H1 (cell line): ENCODE results near the gene KCNE1. TPM values are rescaled to one million over a fixed set of nuclear protein-coding genes. Genes with fewer than 3 reads are reported as not detected.

Source experiments
- CTCF ChIA-PET: fragments of 300-600 bp; sonication (Branson Sonifier 250); formaldehyde crosslinking; loops from one replicate; lab custom pipeline; 2021; ENCODE audit not compliant: partially characterized antibody; lab: Charles Lee
- POLR2A ChIA-PET: fragments of 300-600 bp; sonication (Branson Sonifier 250); formaldehyde crosslinking; loops from one replicate; lab custom pipeline; 2021; ENCODE audit warnings: inconsistent platforms; ENCODE audit not compliant: partially characterized antibody; lab: Charles Lee
- DNase-seq, 2 experiments: peaks; one replicate each; pipeline versions ENCODE4 v3.0.0 to v3.0.0-alpha.2; 2010 to 2022; ENCODE audit warnings: low spot score in 2 of 2, low read depth in 1 of 2, mixed read lengths in 1 of 2
- FAIRE-seq: peaks from 2 replicates; lab custom pipeline; 2011; peaks lifted over from hg19 to GRCh38; lab: Jason Lieb, UNC
- H2AFZ ChIP-seq: 2 replicates; pipeline ENCODE4 v1.8.1; 2012; ENCODE audit warnings: low read length, inconsistent platforms
- H2AK5ac ChIP-seq: 2 replicates; pipeline ENCODE4 v1.6.1; 2013; ENCODE audit warnings: low read depth, low read length
- H2BK120ac ChIP-seq: replicated peaks from 2 replicates; pipeline ENCODE3; 2013; ENCODE audit warnings: low read depth, low read length, inconsistent platforms
- H2BK12ac ChIP-seq: 2 replicates; pipeline ENCODE4 v1.6.1; 2013; ENCODE audit warnings: low read depth, low read length
- H2BK15ac ChIP-seq: 2 replicates; pipeline ENCODE4 v1.6.1; 2013; ENCODE audit warnings: low read length
- H2BK20ac ChIP-seq: 2 replicates; pipeline ENCODE4 v1.6.1; 2013; ENCODE audit warnings: low read length
- H2BK5ac ChIP-seq: 2 replicates; pipeline ENCODE4 v1.6.1; 2013; ENCODE audit warnings: low read depth, low read length
- H3K14ac ChIP-seq: 2 replicates; pipeline ENCODE4 v1.6.1; 2013; ENCODE audit warnings: inconsistent platforms; ENCODE audit not compliant: insufficient read length
- H3K18ac ChIP-seq: 2 replicates; pipeline ENCODE4 v1.6.1; 2013; ENCODE audit warnings: low read length; ENCODE audit errors: extremely low read depth
- H3K23ac ChIP-seq: 2 replicates; pipeline ENCODE4 v1.6.1; 2013; ENCODE audit warnings: inconsistent platforms; ENCODE audit not compliant: insufficient read length
- H3K23me2 ChIP-seq: 2 replicates; pipeline ENCODE4 v1.6.1; 2013; ENCODE audit warnings: low read depth, low read length
- H3K27ac ChIP-seq: 2 replicates; pipeline ENCODE4 v1.6.1; 2011; ENCODE audit warnings: low read depth, low read length, inconsistent platforms
- H3K27me3 ChIP-seq, 4 experiments: replicated peaks in 1 of 4; 1 replicate in 1 of 4; 2 replicates in 3 of 4; pipeline versions ENCODE4 v1.6.1 to v1.8.1; 2011 to 2013; ENCODE audit warnings: low read length in 3 of 4, mild to moderate bottlenecking in 3 of 4, inconsistent platforms in 2 of 4, mixed read lengths in 2 of 4, moderate library complexity in 1 of 4; ENCODE audit not compliant: control insufficient read depth in 3 of 4, insufficient read depth in 3 of 4; ENCODE audit errors: extremely low read depth in 1 of 4
- H3K36me3 ChIP-seq, 4 experiments: 2 replicates each; pipeline versions ENCODE4 v1.6.1 to v1.8.1; 2011 to 2013; ENCODE audit warnings: mild to moderate bottlenecking in 4 of 4, low read length in 3 of 4, moderate library complexity in 2 of 4, control low read depth in 1 of 4, inconsistent platforms in 1 of 4; ENCODE audit not compliant: insufficient read depth in 4 of 4, control insufficient read depth in 2 of 4
- H3K4ac ChIP-seq: replicated peaks from 2 replicates; pipeline ENCODE3; 2013; ENCODE audit warnings: low read length, low read depth, mixed read lengths, inconsistent platforms; ENCODE audit not compliant: insufficient read length
- H3K4me1 ChIP-seq, 4 experiments: replicated peaks in 1 of 4; 1 replicate in 1 of 4; 2 replicates in 3 of 4; pipeline versions ENCODE4 v1.6.1 to v1.8.1; 2011 to 2013; ENCODE audit warnings: low read length in 3 of 4, inconsistent platforms in 2 of 4, mixed read lengths in 1 of 4; ENCODE audit not compliant: insufficient read depth in 4 of 4, control insufficient read depth in 3 of 4
- H3K4me2 ChIP-seq, 2 experiments: 2 replicates each; pipeline versions ENCODE4 v1.6.1 to v1.8.1; 2011 to 2013; ENCODE audit warnings: low read depth in 2 of 2, low read length in 2 of 2, control low read depth in 1 of 2, inconsistent platforms in 1 of 2, mild to moderate bottlenecking in 1 of 2; ENCODE audit not compliant: insufficient read depth in 1 of 2
- H3K4me3 ChIP-seq, 4 experiments: fragments of 200-600, 300-600 bp in 1 of 4; sonication (generic), shearing (Covaris generic), sonication (Bioruptor Twin) in 1 of 4; 2 replicates each; pipeline versions ENCODE4 v1.5.1 to v1.8.1; 2011 to 2016; ENCODE audit warnings: low read length in 4 of 4, low read depth in 3 of 4, control low read depth in 2 of 4, inconsistent platforms in 2 of 4, mild to moderate bottlenecking in 2 of 4, mixed read lengths in 1 of 4, moderate library complexity in 1 of 4; ENCODE audit not compliant: insufficient read depth in 2 of 4; ENCODE audit errors: extremely low read depth in 1 of 4
- H3K56ac ChIP-seq: replicated peaks from 2 replicates; pipeline ENCODE3; 2013; ENCODE audit warnings: low read depth, mild to moderate bottlenecking, mixed read lengths, low read length, inconsistent platforms; ENCODE audit not compliant: insufficient read length
- H3K79me1 ChIP-seq: 2 replicates; pipeline ENCODE4 v1.6.1; 2013; ENCODE audit warnings: low read depth, low read length, control low read depth
- H3K79me2 ChIP-seq, 2 experiments: 2 replicates each; pipeline versions ENCODE4 v1.6.1 to v1.8.1; 2012 to 2013; ENCODE audit warnings: low read length in 2 of 2, mild to moderate bottlenecking in 2 of 2, inconsistent platforms in 1 of 2; ENCODE audit not compliant: insufficient read depth in 2 of 2, control insufficient read depth in 1 of 2
- H3K9ac ChIP-seq, 4 experiments: replicated peaks in 1 of 4; 1 replicate in 1 of 4; 2 replicates in 3 of 4; pipeline versions ENCODE4 v1.6.1 to v1.8.1; 2011 to 2013; ENCODE audit warnings: low read depth in 3 of 4, low read length in 3 of 4, control low read depth in 2 of 4, mild to moderate bottlenecking in 2 of 4, moderate library complexity in 2 of 4, inconsistent platforms in 1 of 4; ENCODE audit errors: extremely low read depth in 1 of 4
- H3K9me3 ChIP-seq, 2 experiments: 2 replicates each; pipeline versions ENCODE4 v1.6.1 to v1.8.1; 2012 to 2013; ENCODE audit warnings: mild to moderate bottlenecking in 2 of 2, moderate library complexity in 2 of 2, control low read depth in 1 of 2, inconsistent platforms in 1 of 2, low read depth in 1 of 2, low read length in 1 of 2, mixed read lengths in 1 of 2; ENCODE audit not compliant: insufficient read depth in 2 of 2
- H4K20me1 ChIP-seq, 2 experiments: replicated peaks in 1 of 2; 2 replicates each; pipeline versions ENCODE3 to v1.8.1; 2011 to 2013; ENCODE audit warnings: inconsistent platforms in 2 of 2, low read length in 2 of 2, mild to moderate bottlenecking in 1 of 2; ENCODE audit not compliant: insufficient read depth in 2 of 2, control insufficient read depth in 1 of 2
- H4K5ac ChIP-seq: 2 replicates; pipeline ENCODE4 v1.6.1; 2013; ENCODE audit warnings: low read length, low read depth, mixed read lengths, inconsistent platforms; ENCODE audit not compliant: insufficient read length
- H4K8ac ChIP-seq: 2 replicates; pipeline ENCODE4 v1.8.0; 2013; ENCODE audit warnings: mild to moderate bottlenecking, moderate library complexity, low read length, inconsistent platforms; ENCODE audit not compliant: insufficient read depth; ENCODE audit errors: extremely low read depth
- H4K91ac ChIP-seq: replicated peaks from 2 replicates; pipeline ENCODE3; 2013; ENCODE audit warnings: low read length, mixed read lengths, inconsistent platforms; ENCODE audit not compliant: insufficient read length
- BACH1 ChIP-seq: IDR thresholded peaks from 2 replicates; pipeline ENCODE4 v1.6.1; 2012; ENCODE audit warnings: low read length, improper control_type of control experiment
- CEBPB ChIP-seq: IDR thresholded peaks from 2 replicates; pipeline ENCODE4 v1.6.1; 2012; ENCODE audit warnings: low read depth, low read length
- CHD1 ChIP-seq: IDR thresholded peaks from 2 replicates; pipeline ENCODE4 v1.6.1; 2012; ENCODE audit warnings: low read depth, low read length, improper control_type of control experiment
- HDAC6 ChIP-seq: IDR thresholded peaks from one replicate; pipeline ENCODE4 v1.7.1; 2012; ENCODE audit warnings: low read depth, mild to moderate bottlenecking, inconsistent platforms, low read length, moderate library complexity
- KDM4A ChIP-seq: IDR thresholded peaks from one replicate; pipeline ENCODE4 v1.7.1; 2012; ENCODE audit warnings: low read depth, mild to moderate bottlenecking, moderate library complexity, low read length, inconsistent platforms; ENCODE audit not compliant: severe bottlenecking
- MAFK ChIP-seq: IDR thresholded peaks from 2 replicates; pipeline ENCODE4 v1.6.1; 2012; ENCODE audit warnings: low read depth, mild to moderate bottlenecking, improper control_type of control experiment, low read length
- NANOG ChIP-seq: IDR thresholded peaks from 2 replicates; pipeline ENCODE4 v1.6.1; 2011; ENCODE audit warnings: low read length, low read depth, mild to moderate bottlenecking, inconsistent platforms; ENCODE audit not compliant: insufficient read depth, poor library complexity, severe bottlenecking
- PHF8 ChIP-seq: fragments of 200-600 bp; sonication (generic); conservative IDR thresholded peaks from 2 replicates; pipeline ENCODE4 v1.7.1; 2012; ENCODE audit warnings: low read depth, mild to moderate bottlenecking, inconsistent platforms, low read length, moderate library complexity
- POU5F1 ChIP-seq: IDR thresholded peaks from 2 replicates; pipeline ENCODE4 v1.6.1; 2011; ENCODE audit warnings: low read depth, mild to moderate bottlenecking, low read length, moderate library complexity
- RAD21 ChIP-seq, 2 experiments: IDR thresholded peaks in 1 of 2; conservative IDR thresholded peaks in 1 of 2; 2 replicates each; pipeline ENCODE4 v1.6.1; 2011; ENCODE audit warnings: low read depth in 2 of 2, low read length in 2 of 2, improper control_type of control experiment in 1 of 2, inconsistent platforms in 1 of 2, mild to moderate bottlenecking in 1 of 2, moderate library complexity in 1 of 2
- RFX5 ChIP-seq: IDR thresholded peaks from 2 replicates; pipeline ENCODE4 v1.6.1; 2011; ENCODE audit warnings: low read depth, low read length, improper control_type of control experiment, borderline replicate concordance
- SRF ChIP-seq: IDR thresholded peaks from 2 replicates; pipeline ENCODE4 v1.6.1; 2011; ENCODE audit warnings: mild to moderate bottlenecking, low read depth, low read length, moderate library complexity
- WGBS, 2 experiments: shearing (Covaris generic) in 1 of 2; methylation state at CpG; one replicate each; pipeline versions ENCODE4 v1.1.6 to v1.1.7; 2013 to 2015; ENCODE audit warnings: low lambda C conversion rate in 2 of 2, mixed read lengths in 2 of 2, inconsistent platforms in 1 of 2, low coverage in 1 of 2, missing lambda C conversion rate in 1 of 2; ENCODE audit not compliant: insufficient replicate concordance in 2 of 2, insufficient coverage in 1 of 2, insufficient read length in 1 of 2; ENCODE audit errors: extremely low coverage in 1 of 2, missing lambda C conversion rate in 1 of 2; 5-methylcytosine and 5-hydroxymethylcytosine counted together
- polyA plus RNA-seq, 7 experiments: library from polyadenylated mRNA; depleted of rRNA in 3 of 7; stranded (reverse) in 5 of 7; unstranded in 2 of 7; fragments of >200 nt in 5 of 7; fragments of 200-250 nt in 2 of 7; gene quantifications; 1 replicate in 5 of 7; 2 replicates in 1 of 7; 4 replicates in 1 of 7; pipeline versions ENCODE4 v1.2.1 to v1.2.3, GENCODE V29; 2011 to 2013; ENCODE audit warnings: missing spikeins in 2 of 7, mixed read lengths in 2 of 7
- total RNA-seq: library from RNA; stranded (reverse); fragmentation: NEBNext Ultra II Directional; extraction: Animal tissue kit (Norgen Biotek cat#: 25700); gene quantifications from 2 replicates; pipeline ENCODE4 v1.2.1, GENCODE V29; 2021
- TF ChIP-seq, protein P1 (sequence below): IDR thresholded peaks from 2 replicates; pipeline ENCODE4 v1.6.1; 2011; ENCODE audit warnings: low read depth, mild to moderate bottlenecking, low read length; ENCODE audit not compliant: insufficient read depth

The KCNE1 gene
- total and polyA plus RNA-seq, 2 of the 8 experiments (the other 6 are each of a cell fraction or from before 2014, with no cell fraction given): 0.08 to 0.28 TPM

GRCh38 chr21:34513129-34513675 lies 1.2 kb upstream of the KCNE1 start:
- no peak overlapping the region for H2BK12ac ChIP-seq
- no peaks in the 10 kb centered on the region for H3K27me3 ChIP-seq
- no peak overlapping the region for H2BK20ac ChIP-seq
- no peak overlapping the region for H3K9ac ChIP-seq
- H3K4me3 ChIP-seq: no peak overlapping the region
- no peak overlapping the region for H3K18ac ChIP-seq
- 87% methylated on average over 2 of the region's 2 CpGs; no CpG with 5 or more reads in 1 of the 2 experiments for WGBS, 2 experiments
- no peak overlapping the region for H4K5ac ChIP-seq
- no peak overlapping the region for H2AK5ac ChIP-seq
- no peaks in the 10 kb centered on the region for H3K79me2 ChIP-seq
- no peak overlapping the region for H2BK5ac ChIP-seq
- no peak overlapping the region for H3K14ac ChIP-seq
- no peaks in the 10 kb centered on the region for H3K36me3 ChIP-seq
- no peak overlapping the region for H3K56ac ChIP-seq
- no peak overlapping the region for H3K23ac ChIP-seq
- FAIRE-seq (no peak), DNase-seq (no peak)
- H3K9me3 ChIP-seq: no peaks in the 10 kb centered on the region
- H4K20me1 ChIP-seq: no peaks in the 10 kb centered on the region
- no peak overlapping the region for H3K4me2 ChIP-seq
- H3K23me2 ChIP-seq: peaks cover 2% of the 10 kb centered on the region; the same call in 1 of the 2 replicates
- no peak overlapping the region for H3K4ac ChIP-seq
- no peak overlapping the region for H3K27ac ChIP-seq
- no peaks in the 10 kb centered on the region for H3K4me1 ChIP-seq
- no peak overlapping the region for H4K91ac ChIP-seq
- no peak overlapping the region for H4K8ac ChIP-seq
- no peak overlapping the region for H2BK15ac ChIP-seq
- ChIA-PET POLR2A (no interaction called here), CTCF (interaction anchor here (1.2 to 13.5 kb wide), 3 partner anchors 10 to 68 kb away, joined by 3 to 112 read pairs (median 6); no protein-coding TSS in a partner anchor)
- H3K79me1 ChIP-seq: no peaks in the 10 kb centered on the region
- no peak overlapping the region for H2BK120ac ChIP-seq
- TF ChIP-seq MAFK (no peak), PHF8 (no peak), CEBPB (no peak), KDM4A (no peak), SRF (no peak), NANOG (no peak), RFX5 (no peak), POU5F1 (no peak), BACH1 (no peak), CHD1 (no peak), RAD21 (IDR thresholded peaks at IDR 0.05 in 1 of 2, conservative IDR thresholded peaks at IDR 0.05 in 1 of 2; ENCODE audit: low read depth in 2 of 2, low read length in 2 of 2) (no peak), HDAC6 (no peak)
- TF ChIP-seq, protein P1, sequence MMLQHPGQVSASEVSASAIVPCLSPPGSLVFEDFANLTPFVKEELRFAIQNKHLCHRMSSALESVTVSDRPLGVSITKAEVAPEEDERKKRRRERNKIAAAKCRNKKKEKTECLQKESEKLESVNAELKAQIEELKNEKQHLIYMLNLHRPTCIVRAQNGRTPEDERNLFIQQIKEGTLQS: no peak
- no peak overlapping the region for H2AFZ ChIP-seq
